GM10266 (cell line): ENCODE data around the gene DSE.
A peak's percentile ranks its signal among the peaks of the same experiment; 100 is the strongest.

ENCODE experiments used
- DNase-seq: peaks from one replicate; pipeline ENCODE4 v3.0.0; 2012; ENCODE audit errors: extremely low spot score
- TF ChIP-seq, protein P1 (sequence below): IDR thresholded peaks from 2 replicates; pipeline ENCODE4 v1.5.1; 2012; ENCODE audit warnings: mild to moderate bottlenecking, low read depth; ENCODE audit not compliant: control insufficient read depth, insufficient read depth; ENCODE audit errors: missing control alignments

The DSE gene

GRCh38 chr6:116363759-116364158, 7.0 kb upstream of the DSE start:
- TF ChIP-seq, protein P1, sequence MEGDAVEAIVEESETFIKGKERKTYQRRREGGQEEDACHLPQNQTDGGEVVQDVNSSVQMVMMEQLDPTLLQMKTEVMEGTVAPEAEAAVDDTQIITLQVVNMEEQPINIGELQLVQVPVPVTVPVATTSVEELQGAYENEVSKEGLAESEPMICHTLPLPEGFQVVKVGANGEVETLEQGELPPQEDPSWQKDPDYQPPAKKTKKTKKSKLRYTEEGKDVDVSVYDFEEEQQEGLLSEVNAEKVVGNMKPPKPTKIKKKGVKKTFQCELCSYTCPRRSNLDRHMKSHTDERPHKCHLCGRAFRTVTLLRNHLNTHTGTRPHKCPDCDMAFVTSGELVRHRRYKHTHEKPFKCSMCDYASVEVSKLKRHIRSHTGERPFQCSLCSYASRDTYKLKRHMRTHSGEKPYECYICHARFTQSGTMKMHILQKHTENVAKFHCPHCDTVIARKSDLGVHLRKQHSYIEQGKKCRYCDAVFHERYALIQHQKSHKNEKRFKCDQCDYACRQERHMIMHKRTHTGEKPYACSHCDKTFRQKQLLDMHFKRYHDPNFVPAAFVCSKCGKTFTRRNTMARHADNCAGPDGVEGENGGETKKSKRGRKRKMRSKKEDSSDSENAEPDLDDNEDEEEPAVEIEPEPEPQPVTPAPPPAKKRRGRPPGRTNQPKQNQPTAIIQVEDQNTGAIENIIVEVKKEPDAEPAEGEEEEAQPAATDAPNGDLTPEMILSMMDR, result no peak
- DNase-seq, result no peak

GRCh38 chr6:116364321-116364720, 6.4 kb upstream of the DSE start:
- DNase-seq, result no peak
- TF ChIP-seq, protein P1, result no peak

- no peak for DNase-seq
These were observed 5.0 kb upstream of the DSE start for GRCh38 chr6:116365743-116366142.

GRCh38 chr6:116366740-116367275, 3.9 kb upstream of the DSE start:
- TF ChIP-seq, protein P1, result no peak
- no peak for DNase-seq

More at GRCh38 chr6:116365743-116366142, 5.0 kb upstream of the DSE start:
- TF ChIP-seq, protein P1, result no peak

- TF ChIP-seq, protein P1, result no peak
- DNase-seq, result peak; percentile 19
These were observed 1.2 kb upstream of the DSE start for GRCh38 chr6:116369540-116369939.

- TF ChIP-seq, protein P1, result no peak
- peak; percentile 27 for DNase-seq
These were observed 585 bp upstream of the DSE start for GRCh38 chr6:116369964-116370759.
